IPS-18a (cell line): ENCODE results near the gene MXI1.
"Not testable (repeated sequence)": the region's sequence is repeated elsewhere in the genome, so short reads cannot be mapped to it uniquely, and the experiment has no call there.

Source experiments
- H3K27ac ChIP-seq: one replicate; pipeline ENCODE4 v1.5.1; 2013; ENCODE audit warnings: low read length
- H3K27me3 ChIP-seq: one replicate; pipeline ENCODE4 v1.6.1; 2013; ENCODE audit warnings: mild to moderate bottlenecking, low read length; ENCODE audit not compliant: control insufficient read depth, insufficient read depth
- H3K36me3 ChIP-seq: one replicate; pipeline ENCODE4 v1.6.1; 2013; ENCODE audit warnings: low read depth, low read length; ENCODE audit not compliant: control insufficient read depth
- H3K4me1 ChIP-seq: one replicate; pipeline ENCODE4 v1.6.1; 2013; ENCODE audit warnings: low read depth, low read length; ENCODE audit not compliant: control insufficient read depth
- H3K4me3 ChIP-seq: one replicate; pipeline ENCODE4 v1.5.1; 2013; ENCODE audit warnings: low read length
- H3K9ac ChIP-seq: one replicate; pipeline ENCODE4 v1.6.1; 2013; ENCODE audit warnings: mild to moderate bottlenecking, low read length, moderate library complexity
- H3K9me3 ChIP-seq: one replicate; pipeline ENCODE4 v1.6.1; 2013; ENCODE audit warnings: low read depth, low read length; ENCODE audit not compliant: control insufficient read depth

Gene MXI1

GRCh38 chr10:110330675-110331074, 123.3 kb downstream of the MXI1 start:
- Histone ChIP-seq H3K9me3 (peaks cover 2% of the 10 kb centered on the region), H3K27me3 (no peaks in the 10 kb centered on the region), H3K27ac (no peak overlapping the region), H3K4me1 (peaks cover 3% of the 10 kb centered on the region), H3K4me3 (no peak overlapping the region), H3K36me3 (no peaks in the 10 kb centered on the region), H3K9ac (no peak overlapping the region)

- H3K36me3 ChIP-seq, H3K27ac ChIP-seq, H3K4me3 ChIP-seq, H3K27me3 ChIP-seq, H3K9me3 ChIP-seq, H3K9ac ChIP-seq, H3K4me1 ChIP-seq: not testable (repeated sequence)
These were observed 123.9 kb downstream of the MXI1 start for GRCh38 chr10:110331226-110331795.

GRCh38 chr10:110334061-110334656, 126.8 kb downstream of the MXI1 start:
- Histone ChIP-seq H3K9ac (no peak overlapping the region), H3K27ac (no peak overlapping the region), H3K4me1 (peaks cover 15% of the 10 kb centered on the region), H3K4me3 (no peak overlapping the region), H3K27me3 (no peaks in the 10 kb centered on the region), H3K36me3 (no peaks in the 10 kb centered on the region), H3K9me3 (peaks cover 2% of the 10 kb centered on the region)

- H3K27ac ChIP-seq = no peak overlapping the region
These were observed 128.1 kb downstream of the MXI1 start for GRCh38 chr10:110335314-110336064.

GRCh38 chr10:110336111-110336721, 128.8 kb downstream of the MXI1 start:
- Histone ChIP-seq H3K27me3 (no peaks in the 10 kb centered on the region), H3K36me3 (no peaks in the 10 kb centered on the region), H3K4me1 (peaks cover 15% of the 10 kb centered on the region), H3K9me3 (no peaks in the 10 kb centered on the region), H3K9ac (no peak overlapping the region), H3K4me3 (peak overlapping the region; percentile 23), H3K27ac (no peak overlapping the region)

More at GRCh38 chr10:110335314-110336064, 128.1 kb downstream of the MXI1 start:
- Histone ChIP-seq H3K9ac (no peak overlapping the region), H3K36me3 (no peaks in the 10 kb centered on the region), H3K4me1 (peaks cover 15% of the 10 kb centered on the region), H3K27me3 (no peaks in the 10 kb centered on the region), H3K9me3 (no peaks in the 10 kb centered on the region), H3K4me3 (no peak overlapping the region)
